ENCODE data around the gene PKD2.

Gene PKD2

GRCh38 chr4:88058295-88058694, 50.9 kb downstream of the PKD2 start:
- no peaks in the 10 kb centered on the region for H3K4me1 ChIP-seq (ENCODE audit: control insufficient read depth, insufficient read depth, low read length)
- H3K9ac ChIP-seq (ENCODE audit: low read depth, low read length) = no peak overlapping the region
- H3K36me3 ChIP-seq (ENCODE audit: control insufficient read depth, insufficient read depth, low read length) = no peaks in the 10 kb centered on the region
- H3K27me3 ChIP-seq (ENCODE audit: control insufficient read depth, insufficient read depth, low read length) = no peaks in the 10 kb centered on the region
- H3K4me3 ChIP-seq (ENCODE audit: low read depth, low read length) = no peak overlapping the region
- no peaks in the 10 kb centered on the region for H3K9me3 ChIP-seq (ENCODE audit: control insufficient read depth, insufficient read depth, low read length)

GRCh38 chr4:88059766-88060165, 52.3 kb downstream of the PKD2 start:
- H3K4me1 ChIP-seq (ENCODE audit: control insufficient read depth, insufficient read depth, low read length) = no peaks in the 10 kb centered on the region
- H3K36me3 ChIP-seq (ENCODE audit: control insufficient read depth, insufficient read depth, low read length) = peaks cover 5% of the 10 kb centered on the region
- H3K9ac ChIP-seq (ENCODE audit: low read depth, low read length) = no peak overlapping the region

GRCh38 chr4:88060431-88060830, 53.0 kb downstream of the PKD2 start:
- Histone ChIP-seq H3K27me3 (ENCODE audit: control insufficient read depth, insufficient read depth, low read length) (no peaks in the 10 kb centered on the region), H3K9ac (ENCODE audit: low read depth, low read length) (no peak overlapping the region), H3K36me3 (ENCODE audit: control insufficient read depth, insufficient read depth, low read length) (peaks cover 5% of the 10 kb centered on the region), H3K4me1 (ENCODE audit: control insufficient read depth, insufficient read depth, low read length) (no peaks in the 10 kb centered on the region), H3K4me3 (ENCODE audit: low read depth, low read length) (no peak overlapping the region), H3K9me3 (ENCODE audit: control insufficient read depth, insufficient read depth, low read length) (no peaks in the 10 kb centered on the region)

More at GRCh38 chr4:88059766-88060165, 52.3 kb downstream of the PKD2 start:
- Histone ChIP-seq H3K9me3 (ENCODE audit: control insufficient read depth, insufficient read depth, low read length) (no peaks in the 10 kb centered on the region), H3K27me3 (ENCODE audit: control insufficient read depth, insufficient read depth, low read length) (no peaks in the 10 kb centered on the region), H3K4me3 (ENCODE audit: low read depth, low read length) (no peak overlapping the region)

- no peak overlapping the region for H3K9ac ChIP-seq (ENCODE audit: low read depth, low read length)
- H3K4me3 ChIP-seq (ENCODE audit: low read depth, low read length) = no peak overlapping the region
- peaks cover 5% of the 10 kb centered on the region for H3K36me3 ChIP-seq (ENCODE audit: control insufficient read depth, insufficient read depth, low read length)
- no peaks in the 10 kb centered on the region for H3K9me3 ChIP-seq (ENCODE audit: control insufficient read depth, insufficient read depth, low read length)
- H3K27me3 ChIP-seq (ENCODE audit: control insufficient read depth, insufficient read depth, low read length) = no peaks in the 10 kb centered on the region
- H3K4me1 ChIP-seq (ENCODE audit: control insufficient read depth, insufficient read depth, low read length) = no peaks in the 10 kb centered on the region
These were observed 54.9 kb downstream of the PKD2 start for GRCh38 chr4:88062311-88062710.

- peaks cover 9% of the 10 kb centered on the region for H3K36me3 ChIP-seq (ENCODE audit: control insufficient read depth, insufficient read depth, low read length)
- no peak overlapping the region for H3K9ac ChIP-seq (ENCODE audit: low read depth, low read length)
- no peaks in the 10 kb centered on the region for H3K27me3 ChIP-seq (ENCODE audit: control insufficient read depth, insufficient read depth, low read length)
- H3K9me3 ChIP-seq (ENCODE audit: control insufficient read depth, insufficient read depth, low read length) = no peaks in the 10 kb centered on the region
- H3K4me1 ChIP-seq (ENCODE audit: control insufficient read depth, insufficient read depth, low read length) = no peaks in the 10 kb centered on the region
- H3K4me3 ChIP-seq (ENCODE audit: low read depth, low read length) = no peak overlapping the region
These were observed 55.4 kb downstream of the PKD2 start for GRCh38 chr4:88062843-88063242.

GRCh38 chr4:88063634-88064296, 56.3 kb downstream of the PKD2 start:
- peaks cover 12% of the 10 kb centered on the region for H3K36me3 ChIP-seq (ENCODE audit: control insufficient read depth, insufficient read depth, low read length)

GRCh38 chr4:88064410-88064809, 57.0 kb downstream of the PKD2 start:
- Histone ChIP-seq H3K27me3 (ENCODE audit: control insufficient read depth, insufficient read depth, low read length) (no peaks in the 10 kb centered on the region), H3K36me3 (ENCODE audit: control insufficient read depth, insufficient read depth, low read length) (peaks cover 12% of the 10 kb centered on the region), H3K4me1 (ENCODE audit: control insufficient read depth, insufficient read depth, low read length) (no peaks in the 10 kb centered on the region), H3K4me3 (ENCODE audit: low read depth, low read length) (no peak overlapping the region), H3K9ac (ENCODE audit: low read depth, low read length) (no peak overlapping the region), H3K9me3 (ENCODE audit: control insufficient read depth, insufficient read depth, low read length) (no peaks in the 10 kb centered on the region)

More at GRCh38 chr4:88063634-88064296, 56.3 kb downstream of the PKD2 start:
- Histone ChIP-seq H3K4me1 (ENCODE audit: control insufficient read depth, insufficient read depth, low read length) (no peaks in the 10 kb centered on the region), H3K4me3 (ENCODE audit: low read depth, low read length) (no peak overlapping the region), H3K9me3 (ENCODE audit: control insufficient read depth, insufficient read depth, low read length) (no peaks in the 10 kb centered on the region), H3K9ac (ENCODE audit: low read depth, low read length) (no peak overlapping the region), H3K27me3 (ENCODE audit: control insufficient read depth, insufficient read depth, low read length) (no peaks in the 10 kb centered on the region)

- Histone ChIP-seq H3K27me3 (ENCODE audit: control insufficient read depth, insufficient read depth, low read length) (no peaks in the 10 kb centered on the region), H3K36me3 (ENCODE audit: control insufficient read depth, insufficient read depth, low read length) (peaks cover 11% of the 10 kb centered on the region), H3K9ac (ENCODE audit: low read depth, low read length) (no peak overlapping the region), H3K9me3 (ENCODE audit: control insufficient read depth, insufficient read depth, low read length) (no peaks in the 10 kb centered on the region), H3K4me1 (ENCODE audit: control insufficient read depth, insufficient read depth, low read length) (no peaks in the 10 kb centered on the region), H3K4me3 (ENCODE audit: low read depth, low read length) (no peak overlapping the region)
These were observed 62.6 kb downstream of the PKD2 start for GRCh38 chr4:88070031-88070430.

GRCh38 chr4:88075336-88075735, 67.9 kb downstream of the PKD2 start:
- no peaks in the 10 kb centered on the region for H3K9me3 ChIP-seq (ENCODE audit: control insufficient read depth, insufficient read depth, low read length)
- no peaks in the 10 kb centered on the region for H3K4me1 ChIP-seq (ENCODE audit: control insufficient read depth, insufficient read depth, low read length)
- no peak overlapping the region for H3K4me3 ChIP-seq (ENCODE audit: low read depth, low read length)
- H3K36me3 ChIP-seq (ENCODE audit: control insufficient read depth, insufficient read depth, low read length) = peaks cover 4% of the 10 kb centered on the region
- H3K27me3 ChIP-seq (ENCODE audit: control insufficient read depth, insufficient read depth, low read length) = no peaks in the 10 kb centered on the region
- H3K9ac ChIP-seq (ENCODE audit: low read depth, low read length) = no peak overlapping the region

GRCh38 chr4:88077911-88078524, 70.6 kb downstream of the PKD2 start:
- H3K27me3 ChIP-seq (ENCODE audit: control insufficient read depth, insufficient read depth, low read length) = no peaks in the 10 kb centered on the region
- H3K36me3 ChIP-seq (ENCODE audit: control insufficient read depth, insufficient read depth, low read length) = peaks cover 4% of the 10 kb centered on the region
- H3K4me3 ChIP-seq (ENCODE audit: low read depth, low read length) = no peak overlapping the region
- H3K9me3 ChIP-seq (ENCODE audit: control insufficient read depth, insufficient read depth, low read length) = no peaks in the 10 kb centered on the region
- H3K4me1 ChIP-seq (ENCODE audit: control insufficient read depth, insufficient read depth, low read length) = no peaks in the 10 kb centered on the region
- no peak overlapping the region for H3K9ac ChIP-seq (ENCODE audit: low read depth, low read length)

GRCh38 chr4:88078579-88078978, 71.1 kb downstream of the PKD2 start:
- peaks cover 4% of the 10 kb centered on the region for H3K36me3 ChIP-seq (ENCODE audit: control insufficient read depth, insufficient read depth, low read length)
- no peaks in the 10 kb centered on the region for H3K9me3 ChIP-seq (ENCODE audit: control insufficient read depth, insufficient read depth, low read length)
- no peak overlapping the region for H3K4me3 ChIP-seq (ENCODE audit: low read depth, low read length)
- H3K9ac ChIP-seq (ENCODE audit: low read depth, low read length) = no peak overlapping the region
- no peaks in the 10 kb centered on the region for H3K27me3 ChIP-seq (ENCODE audit: control insufficient read depth, insufficient read depth, low read length)
- no peaks in the 10 kb centered on the region for H3K4me1 ChIP-seq (ENCODE audit: control insufficient read depth, insufficient read depth, low read length)

GRCh38 chr4:88080626-88081025, 73.2 kb downstream of the PKD2 start:
- no peaks in the 10 kb centered on the region for H3K36me3 ChIP-seq (ENCODE audit: control insufficient read depth, insufficient read depth, low read length)

More at GRCh38 chr4:88080626-88081025, 73.2 kb downstream of the PKD2 start:
- Histone ChIP-seq H3K9me3 (ENCODE audit: control insufficient read depth, insufficient read depth, low read length) (no peaks in the 10 kb centered on the region), H3K4me3 (ENCODE audit: low read depth, low read length) (no peak overlapping the region), H3K4me1 (ENCODE audit: control insufficient read depth, insufficient read depth, low read length) (no peaks in the 10 kb centered on the region), H3K9ac (ENCODE audit: low read depth, low read length) (no peak overlapping the region), H3K27me3 (ENCODE audit: control insufficient read depth, insufficient read depth, low read length) (no peaks in the 10 kb centered on the region)
